NB4 (cell line): ENCODE data around the gene CCDC82.
A peak's percentile ranks its signal among the peaks of the same experiment; 100 is the strongest.
"Not testable (repeated sequence)": the region's sequence is repeated elsewhere in the genome, so short reads cannot be mapped to it uniquely, and the experiment has no call there.

ENCODE experiments used
- DNase-seq: peaks from one replicate; pipeline ENCODE4 v3.0.0; 2010; ENCODE audit warnings: low read depth
- H3K4me3 ChIP-seq: one replicate; pipeline ENCODE4 v1.5.1; 2011; ENCODE audit warnings: mild to moderate bottlenecking, low read depth, low read length, moderate library complexity
- MAX ChIP-seq: IDR thresholded peaks from 2 replicates; pipeline ENCODE4 v1.6.1; 2011; ENCODE audit warnings: low read depth, low read length
- MYC ChIP-seq: IDR thresholded peaks from 2 replicates; pipeline ENCODE4 v1.6.1; 2011; ENCODE audit warnings: low read depth, low read length
- POLR2A ChIP-seq: IDR thresholded peaks from 2 replicates; pipeline ENCODE4 v1.6.1; 2011; ENCODE audit warnings: mild to moderate bottlenecking; ENCODE audit not compliant: insufficient read length; ENCODE audit errors: extremely low read depth
- TF ChIP-seq, protein P1 (sequence below): IDR thresholded peaks from one replicate; pipeline ENCODE4 v1.5.1; 2012; ENCODE audit warnings: low read depth, low read length

The CCDC82 gene

GRCh38 chr11:96389720-96390487 is at the start of gene CCDC82, which contains the start of gene JRKL:
CCDC82 (minus strand) TSS chr11:96389912; CDS start chr11:96384747, 5,165 bp downstream.
JRKL (plus strand) TSS chr11:96390013; CDS start chr11:96390650, 637 bp downstream.
- peak within 1 kb of the TSS; percentile 79 for H3K4me3 ChIP-seq
- peak; percentile 47 for TF ChIP-seq MYC
- peak; percentile 95 for TF ChIP-seq POLR2A
- TF ChIP-seq, protein P1, sequence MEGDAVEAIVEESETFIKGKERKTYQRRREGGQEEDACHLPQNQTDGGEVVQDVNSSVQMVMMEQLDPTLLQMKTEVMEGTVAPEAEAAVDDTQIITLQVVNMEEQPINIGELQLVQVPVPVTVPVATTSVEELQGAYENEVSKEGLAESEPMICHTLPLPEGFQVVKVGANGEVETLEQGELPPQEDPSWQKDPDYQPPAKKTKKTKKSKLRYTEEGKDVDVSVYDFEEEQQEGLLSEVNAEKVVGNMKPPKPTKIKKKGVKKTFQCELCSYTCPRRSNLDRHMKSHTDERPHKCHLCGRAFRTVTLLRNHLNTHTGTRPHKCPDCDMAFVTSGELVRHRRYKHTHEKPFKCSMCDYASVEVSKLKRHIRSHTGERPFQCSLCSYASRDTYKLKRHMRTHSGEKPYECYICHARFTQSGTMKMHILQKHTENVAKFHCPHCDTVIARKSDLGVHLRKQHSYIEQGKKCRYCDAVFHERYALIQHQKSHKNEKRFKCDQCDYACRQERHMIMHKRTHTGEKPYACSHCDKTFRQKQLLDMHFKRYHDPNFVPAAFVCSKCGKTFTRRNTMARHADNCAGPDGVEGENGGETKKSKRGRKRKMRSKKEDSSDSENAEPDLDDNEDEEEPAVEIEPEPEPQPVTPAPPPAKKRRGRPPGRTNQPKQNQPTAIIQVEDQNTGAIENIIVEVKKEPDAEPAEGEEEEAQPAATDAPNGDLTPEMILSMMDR = no peak
- peak; percentile 54 for TF ChIP-seq MAX
- peak; percentile 98 for DNase-seq

DNA sequence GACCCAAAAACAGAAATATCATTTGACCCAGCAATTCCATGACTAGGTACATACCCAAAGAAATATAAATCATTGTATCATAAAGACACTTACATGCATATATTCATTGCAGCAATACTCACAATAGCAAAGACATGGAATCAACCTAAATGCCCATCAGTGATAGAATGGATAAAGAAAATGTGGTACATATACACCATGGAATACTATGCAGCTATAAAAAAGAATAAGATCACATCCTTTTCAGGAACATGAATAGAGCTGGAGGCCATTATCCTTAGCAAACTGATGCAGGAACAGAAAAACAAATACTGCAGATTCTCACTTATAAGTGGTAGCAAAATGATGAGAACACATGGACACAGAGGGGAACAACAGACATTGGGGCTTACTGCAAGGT is 42.9 kb upstream of the CCDC82 start:
- not testable (repeated sequence) for DNase-seq, H3K4me3 ChIP-seq

GRCh38 chr11:96430668-96431067 is 41.0 kb upstream of the CCDC82 start:
- no peak for DNase-seq
- no peak overlapping the region for H3K4me3 ChIP-seq
- no peak for TF ChIP-seq MYC
- TF ChIP-seq, protein P1 = no peak
- TF ChIP-seq POLR2A = no peak
- no peak for TF ChIP-seq MAX

GRCh38 chr11:96424693-96425092 is 35.0 kb upstream of the CCDC82 start:
- TF ChIP-seq POLR2A (no peak), MYC (no peak), MAX (no peak)
- TF ChIP-seq, protein P1 = no peak
- DNase-seq = no peak
- no peak overlapping the region for H3K4me3 ChIP-seq

DNA sequence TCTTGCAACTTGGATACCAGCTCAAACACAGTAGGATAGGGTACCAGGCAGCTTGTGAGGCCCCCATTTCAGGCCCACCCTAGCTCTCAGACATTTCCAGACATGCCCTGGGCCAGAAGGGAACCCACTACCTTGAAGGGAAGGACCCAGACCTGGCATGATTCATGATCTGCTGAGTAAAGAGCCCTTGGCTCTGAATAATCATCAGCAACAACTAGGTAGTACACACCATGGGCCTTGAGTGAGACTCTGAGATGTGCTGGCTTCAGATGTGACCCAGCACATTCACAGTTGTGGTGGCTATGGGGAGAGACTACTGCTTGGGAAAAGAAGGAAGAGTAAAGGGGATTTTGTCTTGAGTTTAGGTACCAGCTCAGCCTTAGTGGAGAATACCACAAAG is 23.7 kb upstream of the CCDC82 start:
- DNase-seq = no peak
- TF ChIP-seq MAX = no peak
- TF ChIP-seq, protein P1 = no peak
- no peak for TF ChIP-seq MYC
- TF ChIP-seq POLR2A = no peak
- H3K4me3 ChIP-seq = no peak overlapping the region

- no peak overlapping the region for H3K4me3 ChIP-seq
- DNase-seq = no peak
- TF ChIP-seq MYC (no peak), MAX (no peak), POLR2A (no peak)
- TF ChIP-seq, protein P1 = no peak
Measured at GRCh38 chr11:96412761-96413381, 23.2 kb upstream of the CCDC82 start.

- DNase-seq, H3K4me3 ChIP-seq: not testable (repeated sequence)
Measured at GRCh38 chr11:96411412-96411811, 21.7 kb upstream of the CCDC82 start.
